Measurements from ENCODE around the gene UBA6. TPM values are rescaled to one million over a fixed set of nuclear protein-coding genes. Genes with fewer than 3 reads are reported as not detected.

UBA6 gene
- total RNA-seq, 2 donors from 2014 or later: 33.7 to 48.9 TPM

Other genes starting within 250 kb of the UBA6 start
- 10 to 100 TPM; 18.3 to 20.1 TPM for gene CENPC, start 155.7 kb downstream of the UBA6 start, total RNA-seq
- gene STAP1, start 142.4 kb downstream of the UBA6 start, total RNA-seq: under 1 TPM in 1 of 2 donors, not detected in 1; 0.38 TPM
- gene GNRHR, start 53.2 kb upstream of the UBA6 start, total RNA-seq: not detected
- not detected for gene TMPRSS11D, start 182.8 kb upstream of the UBA6 start, total RNA-seq